Measurements from ENCODE around the gene CLECL1.
A peak's percentile ranks its signal among the peaks of the same experiment; 100 is the strongest.

The CLECL1 gene

DNA sequence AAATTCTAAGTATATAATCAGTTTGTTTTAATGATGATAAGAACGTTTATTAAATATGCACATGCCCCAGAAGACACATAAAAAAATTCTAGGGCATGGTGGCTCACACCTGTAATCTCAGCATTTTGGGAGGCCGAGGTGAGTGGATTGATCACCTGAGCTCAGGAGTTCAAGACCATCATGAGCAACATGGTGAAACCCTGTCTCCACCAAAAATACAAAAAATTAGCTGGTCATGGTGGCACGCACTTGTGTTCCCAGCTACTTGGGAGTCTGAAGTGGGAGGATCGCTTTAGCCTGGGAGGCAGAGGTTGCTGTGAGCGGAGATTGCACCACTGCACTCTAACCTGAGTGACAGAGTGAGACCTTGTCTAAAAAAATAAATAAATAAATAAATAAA is 23.8 kb upstream of the CLECL1 start:
- peak overlapping the region; percentile 98 for H3K27ac Mint-ChIP-seq
- H3K27me3 Mint-ChIP-seq = no peaks in the 10 kb centered on the region
- CTCF ChIA-PET = interaction anchor here (1.2 to 23.1 kb wide), 2 partner anchors 42 to 112 kb away, joined by 3 to 657 read pairs; partner anchors contain the start of gene CLEC2B
- H3K36me3 Mint-ChIP-seq = peaks cover 77% of the 10 kb centered on the region
- H3K9me3 Mint-ChIP-seq = no peaks in the 10 kb centered on the region
- peak overlapping the region; percentile 98 for H3K4me3 Mint-ChIP-seq
- peaks cover 38% of the 10 kb centered on the region for H3K4me1 Mint-ChIP-seq
- DNase-seq = peak; percentile 41

DNA sequence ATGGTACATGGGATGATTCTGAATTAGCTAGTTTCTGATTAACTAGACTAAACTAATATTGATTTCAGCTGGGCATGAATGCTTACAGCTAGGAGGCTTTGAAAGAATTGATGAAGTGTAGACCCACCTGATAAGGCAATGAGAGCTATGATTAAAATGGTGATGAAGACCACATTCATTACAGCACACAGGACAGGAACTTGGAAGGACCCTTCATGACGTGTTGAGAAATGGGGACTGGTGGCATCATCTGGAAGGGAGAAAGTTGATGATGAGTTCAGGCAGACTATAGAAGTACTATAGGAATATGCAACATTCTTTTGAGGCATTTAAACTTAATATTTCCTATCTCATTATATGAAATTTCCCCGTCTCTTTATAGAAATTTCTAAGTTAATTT is 23.3 kb upstream of the CLECL1 start:
- Mint-ChIP-seq H3K9me3 (no peaks in the 10 kb centered on the region), H3K36me3 (peaks cover 81% of the 10 kb centered on the region), H3K27me3 (no peaks in the 10 kb centered on the region), H3K4me3 (peak overlapping the region; percentile 98), H3K27ac (peak overlapping the region; percentile 98), H3K4me1 (peaks cover 40% of the 10 kb centered on the region)
- peak; percentile 21 for DNase-seq
- CTCF ChIA-PET = interaction anchor here (1.2 to 23.1 kb wide), 2 partner anchors 43 to 113 kb away, joined by 3 to 657 read pairs; partner anchors contain the start of gene CLEC2B

DNA sequence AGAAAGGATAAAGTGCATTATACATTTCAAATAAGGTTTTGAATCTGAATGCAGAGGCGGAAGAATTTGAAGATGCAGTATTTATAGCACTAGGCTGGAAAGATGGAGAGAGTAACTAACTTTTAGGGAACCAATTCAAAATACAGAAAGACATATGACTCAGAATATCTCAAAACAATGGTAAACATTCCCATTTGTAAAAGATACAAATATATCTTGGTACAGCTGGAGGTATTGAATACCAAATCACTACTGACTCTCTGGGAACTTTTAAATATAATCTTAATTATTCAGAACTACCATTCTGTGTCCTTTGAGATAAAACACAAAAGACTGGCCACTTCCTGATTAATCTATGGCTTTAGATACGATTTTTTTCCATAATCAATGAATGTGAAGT is 22.7 kb upstream of the CLECL1 start:
- H3K36me3 Mint-ChIP-seq = peaks cover 81% of the 10 kb centered on the region
- CTCF ChIA-PET = interaction anchor here (1.6 to 23.1 kb wide), 2 partner anchors 13 to 44 kb away, joined by 6 to 657 read pairs; no protein-coding TSS in a partner anchor
- no peak for DNase-seq
- no peaks in the 10 kb centered on the region for H3K27me3 Mint-ChIP-seq
- peak overlapping the region; percentile 92 for H3K27ac Mint-ChIP-seq
- H3K4me1 Mint-ChIP-seq = peaks cover 43% of the 10 kb centered on the region
- H3K4me3 Mint-ChIP-seq = peak overlapping the region; percentile 98
- no peaks in the 10 kb centered on the region for H3K9me3 Mint-ChIP-seq

GRCh38 chr12:9755035-9755434 is 22.1 kb upstream of the CLECL1 start:
- no peaks in the 10 kb centered on the region for H3K27me3 Mint-ChIP-seq
- peak overlapping the region; percentile 98 for H3K4me3 Mint-ChIP-seq
- peaks cover 78% of the 10 kb centered on the region for H3K36me3 Mint-ChIP-seq
- no peaks in the 10 kb centered on the region for H3K9me3 Mint-ChIP-seq
- peak; percentile 16 for DNase-seq
- peak overlapping the region; percentile 92 for H3K27ac Mint-ChIP-seq
- CTCF ChIA-PET = interaction anchor here (1.2 to 23.1 kb wide), 3 partner anchors 12 to 47 kb away, joined by 3 to 657 read pairs (median 6); no protein-coding TSS in a partner anchor
- peaks cover 48% of the 10 kb centered on the region for H3K4me1 Mint-ChIP-seq

DNA sequence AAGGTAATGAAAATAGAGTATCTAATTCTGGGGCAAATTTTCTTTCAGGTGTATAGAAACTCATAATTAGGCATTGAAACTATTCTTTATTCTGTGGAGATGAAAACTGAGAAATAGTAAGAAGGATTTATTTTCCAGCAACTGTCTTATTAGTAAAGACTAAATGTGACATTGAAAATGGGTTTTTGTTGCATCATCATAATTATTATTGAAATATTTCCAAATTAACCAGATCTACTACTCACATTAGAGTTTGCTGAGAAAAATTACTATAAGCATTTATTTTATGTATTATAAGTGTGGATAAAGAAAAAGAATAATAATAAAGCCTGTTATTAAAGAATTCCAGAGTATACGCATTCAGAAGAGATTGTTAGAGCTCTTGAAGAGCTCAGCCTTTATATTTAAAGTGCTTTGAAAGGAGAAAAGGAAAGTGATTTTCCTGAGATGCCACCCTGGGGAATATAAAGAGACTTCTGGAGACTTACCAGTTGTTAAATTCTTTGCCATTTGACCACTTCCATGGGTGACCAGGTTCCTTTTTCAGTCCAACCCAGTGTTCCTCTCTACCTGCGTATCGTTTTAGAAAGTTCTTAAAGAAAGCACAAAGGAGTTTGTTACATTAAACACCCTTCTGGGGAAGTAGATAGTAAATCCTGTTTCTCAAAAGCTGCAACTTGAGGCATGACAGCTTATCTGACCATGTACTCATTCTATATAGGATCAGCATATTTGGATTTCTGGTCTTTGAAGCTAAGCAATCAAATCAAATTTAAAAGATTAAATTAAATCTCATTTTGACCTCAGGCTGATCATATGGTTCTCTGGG is 21.4 kb upstream of the CLECL1 start:
- Mint-ChIP-seq H3K36me3 (peaks cover 71% of the 10 kb centered on the region), H3K27ac (peak overlapping the region; percentile 92), H3K27me3 (no peaks in the 10 kb centered on the region), H3K4me3 (peak overlapping the region; percentile 98), H3K4me1 (peaks cover 52% of the 10 kb centered on the region), H3K9me3 (no peaks in the 10 kb centered on the region)
- DNase-seq = no peak
- CTCF ChIA-PET = interaction anchor here (1.0 to 23.1 kb wide), 4 partner anchors 8 to 46 kb away, joined by 3 to 657 read pairs (median 4); no protein-coding TSS in a partner anchor

- peaks cover 64% of the 10 kb centered on the region for H3K36me3 Mint-ChIP-seq
- peak overlapping the region; percentile 72 for H3K4me3 Mint-ChIP-seq
- CTCF ChIA-PET = interaction anchor here (1.0 to 23.1 kb wide), 3 partner anchors 8 to 46 kb away, joined by 3 to 657 read pairs (median 3); no protein-coding TSS in a partner anchor
- DNase-seq = no peak
- H3K9me3 Mint-ChIP-seq = no peaks in the 10 kb centered on the region
- peaks cover 55% of the 10 kb centered on the region for H3K4me1 Mint-ChIP-seq
- no peaks in the 10 kb centered on the region for H3K27me3 Mint-ChIP-seq
- peak overlapping the region; percentile 51 for H3K27ac Mint-ChIP-seq
Observed at GRCh38 chr12:9753498-9753897, 20.6 kb upstream of the CLECL1 start.

DNA sequence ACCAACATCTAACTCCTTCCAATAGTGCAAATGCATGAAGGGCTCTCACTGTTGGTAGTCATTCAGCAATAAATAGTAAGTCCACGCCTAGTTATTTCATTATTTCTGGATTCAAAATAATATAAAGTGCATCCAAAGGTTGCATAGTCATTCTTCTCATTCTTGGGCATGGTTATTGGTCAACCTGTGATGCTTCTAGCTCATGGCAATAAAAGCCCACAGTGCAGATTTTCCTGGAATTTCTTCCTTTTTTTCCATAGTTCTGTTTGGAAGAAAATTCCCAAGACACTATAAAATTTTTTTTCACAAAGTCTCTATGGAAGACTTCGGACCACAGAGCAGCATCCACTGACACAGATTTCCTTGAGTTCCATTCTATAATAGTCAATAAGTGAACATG is 20.2 kb upstream of the CLECL1 start:
- Mint-ChIP-seq H3K36me3 (peaks cover 60% of the 10 kb centered on the region), H3K9me3 (no peaks in the 10 kb centered on the region), H3K4me1 (peaks cover 56% of the 10 kb centered on the region), H3K27ac (peak overlapping the region; percentile 51), H3K4me3 (peak overlapping the region; percentile 72), H3K27me3 (no peaks in the 10 kb centered on the region)
- DNase-seq = no peak
- CTCF ChIA-PET = interaction anchor here (1.0 to 23.1 kb wide), 3 partner anchors 9 to 46 kb away, joined by 3 to 657 read pairs (median 16); no protein-coding TSS in a partner anchor

DNA sequence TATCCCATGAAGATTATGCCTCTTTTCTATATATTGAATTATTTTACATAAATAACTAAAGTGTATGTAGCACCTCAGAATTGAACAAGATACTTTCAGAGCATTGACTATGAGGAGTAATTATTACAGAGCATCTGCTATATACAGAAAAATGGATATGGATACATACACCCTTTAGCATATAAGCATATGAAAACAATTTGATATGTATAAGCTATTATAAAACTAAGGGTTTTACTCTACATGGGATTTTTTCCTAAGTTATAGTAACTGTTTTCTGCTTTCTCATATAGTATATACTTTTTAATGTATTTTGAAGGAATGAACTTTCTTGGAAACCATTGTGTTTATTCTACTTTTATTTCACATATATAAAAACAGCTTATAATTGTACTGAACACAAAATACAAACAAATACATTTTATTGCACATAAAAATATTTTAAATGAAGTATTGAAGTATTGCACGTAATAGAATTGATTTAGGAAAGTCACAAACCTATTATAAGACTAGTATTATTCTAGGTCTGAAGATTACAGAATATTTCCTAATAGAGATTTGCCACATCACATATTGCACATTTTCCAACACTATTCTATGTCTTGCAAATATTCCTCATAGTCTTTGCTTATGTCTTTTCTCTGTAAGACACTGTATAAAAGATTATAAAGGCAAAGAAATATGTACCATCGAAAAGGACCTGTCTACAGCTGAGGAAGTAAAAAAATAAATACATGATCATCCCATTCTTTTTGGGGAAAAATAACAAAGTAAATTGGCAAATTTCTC is 19.4 kb upstream of the CLECL1 start:
- Mint-ChIP-seq H3K4me3 (peak overlapping the region; percentile 80), H3K27ac (peak overlapping the region; percentile 94), H3K36me3 (peaks cover 53% of the 10 kb centered on the region), H3K27me3 (peaks cover under 1% of the 10 kb centered on the region), H3K4me1 (peaks cover 63% of the 10 kb centered on the region), H3K9me3 (no peaks in the 10 kb centered on the region)
- DNase-seq = no peak
- CTCF ChIA-PET = interaction anchor here (2.0 to 23.1 kb wide), 8 partner anchors 9 to 387 kb away, joined by 5 to 657 read pairs (median 22); partner anchors contain the start of gene CD69

GRCh38 chr12:9751204-9752144 is 18.6 kb upstream of the CLECL1 start:
- Mint-ChIP-seq H3K9me3 (no peaks in the 10 kb centered on the region), H3K4me1 (peaks cover 69% of the 10 kb centered on the region), H3K36me3 (peaks cover 46% of the 10 kb centered on the region), H3K27me3 (peaks cover 4% of the 10 kb centered on the region), H3K4me3 (peak overlapping the region; percentile 80), H3K27ac (peak overlapping the region; percentile 94)
- CTCF ChIA-PET = interaction anchor here (0.8 to 23.1 kb wide), 27 partner anchors 7 to 391 kb away, joined by 3 to 657 read pairs (median 7); partner anchors contain the start of genes CD69 and CLEC2B
- DNase-seq = peak; percentile 53

DNA sequence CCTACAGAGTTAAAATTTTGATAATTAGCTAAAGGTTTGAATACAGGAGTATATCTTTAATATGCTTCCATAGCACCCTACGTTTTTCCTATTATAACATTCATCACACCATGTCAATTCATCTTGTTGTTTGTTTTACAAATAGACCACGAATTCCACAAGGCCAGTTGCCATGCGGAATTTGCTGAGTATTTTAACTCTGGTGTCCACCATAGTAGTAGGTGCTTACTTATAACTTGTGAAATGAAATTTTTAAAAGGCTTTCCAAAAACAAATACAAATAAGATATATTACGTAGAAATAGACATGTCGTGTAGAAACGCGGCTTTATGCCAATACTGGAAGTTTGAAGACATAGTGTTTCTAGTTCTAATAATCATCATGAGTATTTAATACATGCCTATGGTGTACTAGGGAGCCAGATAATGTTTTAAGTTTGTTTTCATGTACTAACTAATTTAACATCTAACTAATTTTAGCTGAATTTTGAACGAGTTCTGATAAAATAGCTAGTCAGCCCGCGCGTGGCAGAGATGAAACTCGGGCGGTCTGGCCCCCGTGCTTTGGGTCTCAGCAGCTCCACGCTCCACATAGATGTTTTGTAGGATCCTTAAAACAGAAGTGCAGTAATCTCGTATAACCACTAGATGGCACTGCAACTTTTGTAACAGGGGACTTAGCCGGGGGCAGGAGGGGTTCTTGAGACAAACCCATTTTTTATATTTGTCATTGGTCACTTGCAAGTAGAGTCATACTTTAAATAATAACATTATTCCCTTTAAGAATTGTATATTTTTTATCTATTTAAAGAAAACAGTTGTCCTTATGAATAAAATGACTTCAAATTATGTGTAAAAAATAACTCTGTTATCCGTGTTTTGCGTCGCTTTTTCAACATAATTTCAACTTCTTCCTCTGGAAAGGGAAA is 17.6 kb upstream of the CLECL1 start:
- H3K9me3 Mint-ChIP-seq = no peaks in the 10 kb centered on the region
- H3K27me3 Mint-ChIP-seq = peaks cover 4% of the 10 kb centered on the region
- DNase-seq = peak; percentile 62
- peaks cover 65% of the 10 kb centered on the region for H3K4me1 Mint-ChIP-seq
- CTCF ChIA-PET = interaction anchor here (0.7 to 23.1 kb wide), 41 partner anchors 8 to 811 kb away, joined by 3 to 657 read pairs (median 5); partner anchors contain the start of genes CD69, CLEC12B, CLEC2B and CLEC7A
- H3K27ac Mint-ChIP-seq = peak overlapping the region; percentile 94
- peaks cover 37% of the 10 kb centered on the region for H3K36me3 Mint-ChIP-seq
- H3K4me3 Mint-ChIP-seq = peak overlapping the region; percentile 48

- CTCF ChIA-PET = interaction anchor here (0.8 to 23.1 kb wide), 32 partner anchors 9 to 812 kb away, joined by 3 to 657 read pairs (median 7); partner anchors contain the start of genes CD69, CLEC12B, CLEC2B and CLEC7A
- Mint-ChIP-seq H3K27me3 (peaks cover 7% of the 10 kb centered on the region), H3K4me1 (peaks cover 64% of the 10 kb centered on the region), H3K27ac (no peak overlapping the region), H3K4me3 (no peak overlapping the region), H3K9me3 (no peaks in the 10 kb centered on the region), H3K36me3 (peaks cover 32% of the 10 kb centered on the region)
- no peak for DNase-seq
Observed at GRCh38 chr12:9749640-9750039, 16.7 kb upstream of the CLECL1 start.

GRCh38 chr12:9745199-9745598 is 12.3 kb upstream of the CLECL1 start:
- H3K4me1 Mint-ChIP-seq = peaks cover 70% of the 10 kb centered on the region
- CTCF ChIA-PET = interaction anchor here (0.8 to 23.1 kb wide), 3 partner anchors 54 to 385 kb away, joined by 3 to 657 read pairs (median 3); partner anchors contain the start of gene CLEC7A
- H3K27ac Mint-ChIP-seq = no peak overlapping the region
- peaks cover 10% of the 10 kb centered on the region for H3K36me3 Mint-ChIP-seq
- H3K27me3 Mint-ChIP-seq = peaks cover 7% of the 10 kb centered on the region
- no peak overlapping the region for H3K4me3 Mint-ChIP-seq
- no peak for DNase-seq
- H3K9me3 Mint-ChIP-seq = peaks cover 2% of the 10 kb centered on the region
